HepG2 (cell line): Measurements from ENCODE around the gene CIT.

Experiments
- CENPBD1 ChIP-seq: sonication (generic); formaldehyde crosslinking; IDR thresholded peaks from 2 replicates; pipeline ENCODE4 v1.8.0; 2022; ENCODE audit warnings: missing genetic modification reagents, low read depth, mild to moderate bottlenecking, borderline replicate concordance
- CHD4 ChIP-seq: fragments of 200-600 bp; sonication (generic); IDR thresholded peaks from 2 replicates; pipeline ENCODE4 v1.7.0; 2017; ENCODE audit warnings: mild to moderate bottlenecking, low read length, borderline replicate concordance
- CTCF ChIP-seq: sonication (generic); formaldehyde crosslinking; IDR thresholded peaks from 2 replicates; pipeline ENCODE4 v1.5.0; 2020; ENCODE audit warnings: mild to moderate bottlenecking, missing genetic modification reagents, moderate library complexity
- FOXA3 ChIP-seq: IDR thresholded peaks from 2 replicates; pipeline ENCODE4 v1.6.1; 2016; ENCODE audit warnings: missing genetic modification reagents, missing compliant biosample characterization
- HHEX ChIP-seq: IDR thresholded peaks from 2 replicates; pipeline ENCODE4 v1.6.1; 2016; ENCODE audit warnings: control low read depth
- HNRNPK ChIP-seq: fragments of 200-400 bp; formaldehyde crosslinking; IDR thresholded peaks from 2 replicates; pipeline ENCODE4 v1.6.1; 2018; ENCODE audit warnings: low read length, low read depth, moderate library complexity, mild to moderate bottlenecking; ENCODE audit not compliant: poor library complexity, severe bottlenecking
- IRF1 ChIP-seq: sonication (generic); formaldehyde crosslinking; IDR thresholded peaks from 2 replicates; pipeline ENCODE4 v1.4.0; 2020; ENCODE audit warnings: low read depth, mild to moderate bottlenecking, missing genetic modification reagents
- PCBP1 ChIP-seq: fragments of 200-400 bp; formaldehyde crosslinking; IDR thresholded peaks from 2 replicates; pipeline ENCODE4 v1.6.1; 2017; ENCODE audit warnings: mild to moderate bottlenecking, low read depth, low read length, borderline replicate concordance
- PRPF4 ChIP-seq: fragments of 200-400 bp; formaldehyde crosslinking; IDR thresholded peaks from 2 replicates; pipeline ENCODE4 v1.6.1; 2016; ENCODE audit warnings: low read length, low read depth; ENCODE audit not compliant: poor library complexity, severe bottlenecking
- RBFOX2 ChIP-seq: fragments of 200-400 bp; formaldehyde crosslinking; IDR thresholded peaks from 2 replicates; pipeline ENCODE4 v1.6.1; 2017; ENCODE audit warnings: low read depth, mild to moderate bottlenecking, low read length
- SP140L ChIP-seq: sonication (generic); formaldehyde crosslinking; IDR thresholded peaks from 2 replicates; pipeline ENCODE4 v1.4.0; 2020; ENCODE audit warnings: missing genetic modification reagents, borderline replicate concordance
- ZNF441 ChIP-seq: sonication (generic); formaldehyde crosslinking; IDR thresholded peaks from 2 replicates; pipeline ENCODE4 v1.7.0; 2021; ENCODE audit warnings: missing genetic modification reagents, borderline replicate concordance
- ZSCAN22 ChIP-seq: sonication (generic); formaldehyde crosslinking; IDR thresholded peaks from 2 replicates; pipeline ENCODE4 v1.4.0; 2020; ENCODE audit warnings: mild to moderate bottlenecking, missing genetic modification reagents

GRCh38 chr12:119682639-119683252 lies 194.4 kb downstream of the CIT start:
- no peak for TF ChIP-seq IRF1 (CRISPR knock-in tag)
- TF ChIP-seq FOXA3 (CRISPR knock-in tag), result no peak
- no peak for TF ChIP-seq HHEX (CRISPR knock-in tag)
- TF ChIP-seq SP140L (CRISPR knock-in tag), result no peak
- TF ChIP-seq ZNF441 (CRISPR knock-in tag), result no peak
- TF ChIP-seq HNRNPK, result no peak
- TF ChIP-seq PCBP1, result no peak
- no peak for TF ChIP-seq RBFOX2
- no peak for TF ChIP-seq ZSCAN22 (CRISPR knock-in tag)
- TF ChIP-seq CENPBD1 (CRISPR knock-in tag), result no peak
- TF ChIP-seq CTCF, result no peak
- no peak for TF ChIP-seq CHD4
- no peak for TF ChIP-seq PRPF4
